Liver (tissue), 5 donors: ENCODE results near the gene CKMT1B. TPM values are rescaled to one million over a fixed set of nuclear protein-coding genes. Genes with fewer than 3 reads are reported as not detected.

ENCODE experiments used
- polyA plus RNA-seq, 2 donors: library from polyadenylated mRNA; stranded (reverse) in 1 of 2; unstranded in 1 of 2; fragments of 200-250 nt in 1 of 2; fragments of >200 nt in 1 of 2; fragmentation: Nextera tagmentation in 1 of 2; extraction: Ambion mirVana in 1 of 2; gene quantifications; one replicate each; pipeline versions ENCODE4 v1.2.1 to v1.2.3, GENCODE V29; 2013 to 2015
- small RNA-seq: library from RNA; depleted of rRNA; stranded (forward); fragments of <200 nt; gene quantifications from one replicate; pipeline ENCODE3, GENCODE V24; 2014
- total RNA-seq, 2 donors: library from RNA; depleted of rRNA; stranded (reverse); fragments of >200 nt; gene quantifications; one replicate each; pipeline ENCODE4 v1.2.3, GENCODE V29; 2014
- donor health status: healthy.
- donor health status: healthy.
- donor health status: healthy.

Gene CKMT1B
- total and polyA plus RNA-seq, 4 donors = 0.03 to 0.37 TPM; not detected in 2

Small RNAs within 50 kb of the gene (small RNA-seq; reads per million reads assigned to genes)
- gene PDIA3P2 (not detected), gene RNU6-554P (not detected), gene RNU6-610P (not detected)

Other genes with a start within 250 kb of the CKMT1B start
- 10 to 100 TPM; 13.4 to 15.6 TPM for gene ZSCAN29, start 223.0 kb upstream of the CKMT1B start, total RNA-seq
- gene ZSCAN29, start 223.0 kb upstream of the CKMT1B start, polyA plus RNA-seq = 1 to 10 TPM; 4.1 to 5.8 TPM
- 10 to 100 TPM; 17.1 to 20.5 TPM for gene TUBGCP4, start 222.9 kb upstream of the CKMT1B start, total RNA-seq
- 1 to 10 TPM; 4.6 to 7.7 TPM for gene TUBGCP4, start 222.9 kb upstream of the CKMT1B start, polyA plus RNA-seq
- gene TP53BP1, start 100.9 kb upstream of the CKMT1B start, total RNA-seq = 10 to 100 TPM; 11.3 to 12.0 TPM
- gene TP53BP1, start 100.9 kb upstream of the CKMT1B start, polyA plus RNA-seq = 1 to 10 TPM; 2.7 to 3.2 TPM
- gene MAP1A, start 76.4 kb upstream of the CKMT1B start, total RNA-seq = under 1 TPM; 0.42 to 0.89 TPM
- under 1 TPM; 0.11 to 0.15 TPM for gene MAP1A, start 76.4 kb upstream of the CKMT1B start, polyA plus RNA-seq
- 10 to 100 TPM; 11.9 to 18.2 TPM for gene PPIP5K1, start 3.8 kb upstream of the CKMT1B start, total RNA-seq
- 1 to 10 TPM; 2.5 to 5.4 TPM for gene PPIP5K1, start 3.8 kb upstream of the CKMT1B start, polyA plus RNA-seq
- under 1 TPM in 1 of 2 donors, not detected in 1; 0.25 TPM for gene STRC, start 24.8 kb downstream of the CKMT1B start, total RNA-seq
- gene STRC, start 24.8 kb downstream of the CKMT1B start, polyA plus RNA-seq = under 1 TPM; 0.02 to 0.29 TPM
- 1 to 10 TPM in 1 of 2 donors, under 1 TPM in 1; 0.33 to 3.4 TPM for gene CATSPER2, start 54.8 kb downstream of the CKMT1B start, total RNA-seq
- under 1 TPM; 0.16 to 0.74 TPM for gene CATSPER2, start 54.8 kb downstream of the CKMT1B start, polyA plus RNA-seq
- under 1 TPM in 1 of 2 donors, not detected in 1; 0.65 TPM for gene CKMT1A, start 99.8 kb downstream of the CKMT1B start, total RNA-seq
- gene CKMT1A, start 99.8 kb downstream of the CKMT1B start, polyA plus RNA-seq = not detected
- gene PDIA3, start 152.4 kb downstream of the CKMT1B start, total RNA-seq = 100 to 1,000 TPM; 109 to 272 TPM
- gene PDIA3, start 152.4 kb downstream of the CKMT1B start, polyA plus RNA-seq = 100 to 1,000 TPM; 159 to 328 TPM
- gene ELL3, start 182.9 kb downstream of the CKMT1B start, total RNA-seq = under 1 TPM; 0.89 to 0.92 TPM
- gene ELL3, start 182.9 kb downstream of the CKMT1B start, polyA plus RNA-seq = 1 to 10 TPM in 1 of 2 donors, under 1 TPM in 1; 0.74 to 1.4 TPM
- 100 to 1,000 TPM; 195 to 480 TPM for gene SERF2, start 198.3 kb downstream of the CKMT1B start, total RNA-seq
- gene SERF2, start 198.3 kb downstream of the CKMT1B start, polyA plus RNA-seq = 1,000 to 10,000 TPM; 1,197 to 1,329 TPM
- gene SERINC4, start 206.2 kb downstream of the CKMT1B start, total RNA-seq = not detected
- under 1 TPM in 1 of 2 donors, not detected in 1; 0.06 TPM for gene SERINC4, start 206.2 kb downstream of the CKMT1B start, polyA plus RNA-seq
- gene HYPK, start 206.6 kb downstream of the CKMT1B start, total RNA-seq = 1 to 10 TPM; 4.8 to 7.9 TPM
- 10 to 100 TPM in 1 of 2 donors, 1 to 10 TPM in 1; 6.8 to 18.7 TPM for gene HYPK, start 206.6 kb downstream of the CKMT1B start, polyA plus RNA-seq
- 1 to 10 TPM; 8.1 to 8.3 TPM for gene MFAP1, start 230.7 kb downstream of the CKMT1B start, total RNA-seq
- 1 to 10 TPM; 7.9 to 8.1 TPM for gene MFAP1, start 230.7 kb downstream of the CKMT1B start, polyA plus RNA-seq
- 10 to 100 TPM in 1 of 2 donors, under 1 TPM in 1; 0.84 to 17.4 TPM for gene WDR76, start 233.0 kb downstream of the CKMT1B start, total RNA-seq
- gene WDR76, start 233.0 kb downstream of the CKMT1B start, polyA plus RNA-seq = under 1 TPM; 0.44 to 0.78 TPM